Measurements from ENCODE around the gene RPL36AL. TPM values are rescaled to one million over a fixed set of nuclear protein-coding genes. Genes with fewer than 3 reads are reported as not detected.

The RPL36AL gene
- total RNA-seq, 1 experiment from 2014 or later, result 207 TPM

- Histone ChIP-seq H3K9ac (ENCODE audit: extremely low read depth, insufficient read length, low read length) (no peak overlapping the region), H4K8ac (replicated peaks; ENCODE audit: insufficient read length, low read depth, low read length) (no peak overlapping the region), H3K79me1 (ENCODE audit: insufficient read depth, low read depth, low read length, poor library complexity, severe bottlenecking) (no peaks in the 10 kb centered on the region), H3K27me3 (ENCODE audit: insufficient read depth, low read length) (no peaks in the 10 kb centered on the region), H2BK20ac (ENCODE audit: low read depth, low read length, poor library complexity, severe bottlenecking) (no peak overlapping the region), H3K4me1 (ENCODE audit: insufficient read depth, low read length) (no peaks in the 10 kb centered on the region), H2BK15ac (ENCODE audit: low read depth, low read length) (no peak overlapping the region), H3K9me3 (ENCODE audit: control insufficient read depth, low read depth, low read length) (no peaks in the 10 kb centered on the region), H2BK12ac (ENCODE audit: insufficient read length, low read depth, low read length) (no peak overlapping the region), H3K23me2 (ENCODE audit: insufficient read length, low read depth, low read length, poor library complexity, severe bottlenecking) (peaks cover 6% of the 10 kb centered on the region), H3K23ac (ENCODE audit: insufficient read length, low read depth, low read length) (no peak overlapping the region), H3K4me2 (ENCODE audit: insufficient read depth, insufficient read length, low read length) (no peak overlapping the region), H2BK5ac (ENCODE audit: insufficient read length, low read length) (no peak overlapping the region), H3K27ac (ENCODE audit: insufficient read length, low read depth, low read length) (no peak overlapping the region), H2BK120ac (ENCODE audit: low read depth, low read length, poor library complexity, severe bottlenecking) (no peak overlapping the region), H4K91ac (ENCODE audit: insufficient read length, low read depth, low read length) (no peak overlapping the region), H4K5ac (ENCODE audit: insufficient read length, low read depth, low read length) (no peak overlapping the region), H3K14ac (ENCODE audit: insufficient read depth, low read length) (no peak overlapping the region), H3K79me2 (ENCODE audit: insufficient read depth, low read length) (no peaks in the 10 kb centered on the region), H3K56ac (ENCODE audit: insufficient read length, low read depth, low read length) (no peak overlapping the region), H3K18ac (ENCODE audit: insufficient read length, low read depth, low read length) (no peak overlapping the region), H2AFZ (ENCODE audit: low read length) (no peak overlapping the region), H4K20me1 (ENCODE audit: control insufficient read depth, insufficient read depth, insufficient read length) (no peaks in the 10 kb centered on the region), H2AK5ac (ENCODE audit: insufficient read length, low read length) (no peak overlapping the region), H3T11ph (ENCODE audit: low read length) (no peak overlapping the region), H3K4ac (ENCODE audit: low read depth, low read length) (no peak overlapping the region)
- no peak for DNase-seq
- TF ChIP-seq CTCF (conservative IDR thresholded peaks at IDR 0.05), result no peak
- Mint-ChIP-seq H3K36me3 (ENCODE audit: insufficient read depth in 1 of 3, low read depth in 3 of 3) (no peaks in the 10 kb centered on the region; a peak in 1 of 7 replicates), H3K4me1 (peaks cover 4 to 9% of the 10 kb centered on the region in 2 experiments; a peak in 2 of 4 replicates), H3K4me3 (no peak overlapping the region), H3K9me3 (no peaks in the 10 kb centered on the region), H3K27me3 (ENCODE audit: low read depth) (peaks cover 4% of the 10 kb centered on the region), H3K27ac (no peak overlapping the region)
- no CpG with 5 or more reads among the region's 3 CpGs for WGBS (ENCODE audit: extremely low coverage, insufficient read length, low lambda C conversion rate)
Observed at GRCh38 chr14:49593016-49593415, 27.4 kb downstream of the RPL36AL start.
